NCI-H748 treated with DMSO at 0.1 percent for 48 hours (cell line): ENCODE measurements around the gene SYVN1.
A peak's percentile ranks its signal among the peaks of the same experiment; 100 is the strongest.
"Not testable (repeated sequence)": the region's sequence is repeated elsewhere in the genome, so short reads cannot be mapped to it uniquely, and the experiment has no call there.

ENCODE experiments used
- DNase-seq: peaks from one replicate; lab custom pipeline; 2025; lab: John Stamatoyannopoulos, UW

SYVN1 gene

DNA sequence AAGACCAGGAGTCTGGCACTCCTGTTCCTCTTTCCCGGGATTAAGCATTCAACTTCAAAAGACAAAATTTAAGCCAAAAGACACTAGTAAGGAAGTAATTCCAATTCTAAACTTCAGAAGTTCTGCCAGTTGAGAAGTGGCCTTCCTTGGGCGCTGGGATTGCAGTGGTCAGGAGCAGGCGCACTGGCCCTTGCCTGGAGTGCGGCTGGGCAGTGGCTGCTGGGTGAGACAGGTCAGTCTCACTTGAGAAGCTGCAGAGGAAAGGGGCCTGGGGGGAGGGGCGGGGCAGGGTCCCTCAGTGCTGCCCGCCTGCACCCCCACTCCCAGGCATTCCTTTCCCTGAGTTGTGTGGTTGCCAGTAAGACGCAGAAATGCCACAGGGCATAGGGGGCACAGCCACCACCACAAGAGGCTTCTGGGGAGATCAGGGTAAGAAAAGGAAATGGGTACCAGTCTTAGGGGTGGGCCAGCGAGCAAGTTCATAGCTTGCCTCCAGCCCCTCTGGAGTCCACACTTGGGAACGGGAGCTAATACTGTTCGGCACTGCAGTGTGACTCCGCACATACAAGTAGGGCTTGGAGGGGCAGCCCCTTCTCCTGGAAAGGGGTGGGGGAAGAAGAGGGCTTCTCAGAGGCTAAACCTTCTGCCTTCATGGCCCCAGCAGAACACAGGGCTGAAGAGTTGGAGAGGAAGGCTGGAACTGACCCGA lies 6.7 kb downstream of the SYVN1 start:
- DNase-seq = no peak

DNA sequence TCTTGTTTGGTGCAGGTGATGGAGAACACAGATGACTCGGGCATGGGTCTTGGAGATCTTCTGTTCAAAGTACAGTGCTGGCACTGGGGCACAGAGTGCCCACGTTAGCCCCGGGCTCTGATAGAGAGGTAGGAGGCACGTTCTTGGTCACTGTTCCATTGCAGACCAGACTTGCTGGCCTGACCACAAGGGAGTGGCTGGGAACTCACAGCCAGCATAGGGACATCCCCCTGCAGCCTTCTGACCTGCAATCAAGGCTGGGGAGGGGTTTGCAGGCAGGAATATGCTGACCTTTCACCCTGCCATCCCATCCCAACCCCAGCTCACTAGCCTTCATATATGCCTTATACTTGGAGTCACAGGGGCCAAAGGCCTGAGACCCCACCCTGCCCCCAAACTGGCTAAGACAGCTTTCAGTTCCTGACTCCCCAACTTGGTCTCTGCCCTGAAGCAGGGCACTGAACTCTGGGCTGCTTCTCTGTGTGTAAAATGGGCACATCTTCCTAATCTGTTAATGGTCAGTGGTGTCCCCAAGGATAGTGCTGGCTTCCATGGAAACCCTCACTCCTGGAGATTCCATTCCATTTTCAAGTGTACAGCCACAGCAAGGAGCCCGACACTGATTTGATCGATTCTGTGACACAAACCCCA lies 7.6 kb downstream of the SYVN1 start:
- DNase-seq = no peak

DNA sequence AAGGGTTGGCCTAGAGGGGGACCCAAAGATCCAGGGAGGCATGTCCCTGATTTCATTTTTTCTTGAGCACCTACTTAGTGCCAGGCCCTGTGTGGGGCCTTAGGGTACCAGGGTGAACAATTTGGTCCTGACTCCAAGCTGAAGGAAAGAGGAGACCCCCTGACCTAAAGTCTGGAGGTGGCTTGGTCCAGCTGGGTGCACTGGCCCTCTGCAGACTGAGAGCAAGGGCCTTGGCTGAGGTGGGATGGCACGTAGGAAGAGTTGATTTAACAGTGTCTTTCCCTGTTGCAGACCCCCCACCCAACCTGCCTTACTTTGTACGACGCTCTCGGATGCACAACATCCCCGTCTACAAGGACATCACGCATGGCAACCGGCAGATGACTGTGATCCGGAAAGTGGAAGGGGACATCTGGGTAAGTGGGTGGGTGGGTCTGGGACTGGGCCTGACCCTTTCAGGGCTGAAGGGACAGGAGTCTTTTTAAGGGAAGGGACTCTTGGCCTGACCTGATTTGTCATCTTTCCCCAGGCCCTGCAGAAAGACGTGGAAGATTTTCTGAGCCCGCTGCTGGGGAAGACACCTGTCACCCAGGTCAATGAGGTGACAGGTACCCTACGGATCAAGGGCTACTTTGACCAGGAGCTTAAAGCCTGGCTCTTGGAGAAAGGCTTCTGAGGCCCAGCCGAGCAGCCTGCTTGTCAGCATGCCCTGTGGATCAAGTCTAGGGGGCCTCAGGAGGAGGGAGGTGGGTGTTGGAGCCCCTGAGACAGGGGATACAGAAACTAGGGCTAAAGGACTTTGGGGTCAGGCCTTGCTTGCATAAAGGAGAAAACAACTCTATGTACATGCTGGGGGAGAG lies 8.9 kb downstream of the SYVN1 start:
- no peak for DNase-seq

DNA sequence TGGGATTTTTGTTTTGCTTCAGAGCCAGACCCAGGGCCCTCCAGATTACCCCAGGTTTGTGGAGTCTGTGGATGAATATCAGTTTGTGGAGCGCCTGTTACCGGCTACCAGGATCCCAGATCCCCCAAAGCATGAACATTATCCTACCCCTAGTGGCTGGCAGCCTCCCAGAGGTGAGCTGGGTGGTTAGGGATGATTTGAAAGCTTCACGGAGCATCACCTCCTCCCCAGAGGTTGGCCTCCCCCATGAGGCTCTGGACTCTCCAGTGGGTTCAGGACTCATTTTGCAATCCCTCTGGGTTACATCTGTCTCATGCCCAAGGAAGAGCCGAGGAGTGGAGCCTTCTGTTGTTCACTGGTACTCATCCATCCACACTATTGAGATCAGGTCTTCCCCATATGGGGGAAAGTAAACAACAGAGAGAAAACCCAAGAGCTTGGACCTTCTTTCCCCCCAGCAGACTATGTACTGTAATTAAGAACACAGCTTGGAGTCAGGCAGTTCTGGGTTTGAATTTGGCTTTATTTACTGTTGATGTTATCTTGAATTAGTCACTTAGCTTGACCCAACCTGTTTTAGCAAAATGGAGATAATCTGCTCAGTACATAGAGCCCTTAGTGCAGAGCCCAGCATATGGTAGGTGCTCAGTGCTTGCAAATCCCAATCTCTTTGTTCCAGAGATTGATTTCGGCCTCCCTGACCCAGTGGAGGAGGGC lies 9.7 kb downstream of the SYVN1 start:
- DNase-seq = no peak

DNA sequence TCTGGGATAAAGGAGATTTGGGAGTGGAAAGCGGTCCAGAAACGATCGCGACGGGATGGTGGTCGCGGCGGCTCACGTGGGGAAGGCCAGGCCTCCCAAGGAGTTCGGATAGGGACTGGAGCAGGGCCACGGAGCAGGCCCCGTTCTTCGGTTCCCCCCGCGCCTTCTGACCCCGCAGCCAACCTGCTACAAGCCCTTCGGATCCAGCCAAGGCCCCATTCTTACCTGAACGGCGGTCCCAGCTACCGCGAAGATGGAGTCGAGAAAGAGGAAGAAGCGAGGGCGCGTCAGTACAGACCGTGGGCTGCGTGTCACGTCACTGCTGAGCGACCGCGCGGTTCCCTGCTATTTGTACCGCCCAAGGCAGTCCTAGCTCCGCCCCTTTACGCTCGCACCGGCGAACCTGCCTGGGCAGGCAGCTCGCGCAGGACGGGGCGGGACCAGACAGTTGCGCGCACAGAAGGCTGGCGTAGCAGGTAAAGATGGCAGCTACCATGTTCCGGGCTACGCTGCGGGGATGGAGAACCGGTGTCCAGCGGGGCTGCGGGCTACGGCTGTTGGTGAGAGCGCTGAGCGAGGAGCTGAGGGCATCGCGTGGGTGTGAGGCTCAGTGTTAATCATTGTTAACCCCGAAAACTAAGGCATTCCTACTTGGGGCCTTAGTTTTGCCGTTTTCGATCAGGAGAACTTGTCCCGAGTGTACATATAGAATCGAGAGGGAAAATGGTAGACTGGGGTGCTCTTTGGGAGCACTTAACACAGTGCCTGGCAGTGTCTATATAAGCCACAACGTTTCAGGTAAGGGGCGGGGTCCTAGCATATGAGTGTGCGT lies 12.2 kb downstream of the SYVN1 start, which contains the start of the genes FAU and MRPL49:
Gene FAU, minus strand, starts transcription at position 270 of the 832 bp plus-strand sequence. CDS start 321 bp downstream, outside the sequence.
Gene MRPL49, plus strand, starts transcription at position 457 of the 832 bp plus-strand sequence. Its CDS starts 26 bp downstream, at position 483.
- DNase-seq = peak; percentile 96

DNA sequence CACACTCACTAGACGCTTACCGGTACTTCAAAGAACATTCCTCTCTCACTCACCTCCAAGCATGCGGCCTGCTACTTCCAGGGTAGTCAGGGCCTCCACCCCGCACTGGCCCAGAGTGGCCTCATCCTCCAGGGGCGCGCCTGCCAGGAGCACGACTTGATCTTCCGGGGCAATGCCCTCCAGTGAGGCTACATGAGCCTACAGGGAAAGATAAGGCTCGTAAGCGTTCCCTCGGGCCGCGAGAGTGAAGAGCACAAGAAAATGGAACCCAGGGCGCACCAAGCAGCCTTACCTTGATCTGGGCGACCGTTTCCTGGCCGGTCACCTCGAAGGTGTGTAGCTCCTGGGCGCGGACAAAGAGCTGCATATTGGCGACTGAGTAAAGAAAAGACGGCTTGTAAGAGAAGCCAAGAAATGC lies 12.9 kb downstream of the SYVN1 start:
- no peak for DNase-seq

DNA sequence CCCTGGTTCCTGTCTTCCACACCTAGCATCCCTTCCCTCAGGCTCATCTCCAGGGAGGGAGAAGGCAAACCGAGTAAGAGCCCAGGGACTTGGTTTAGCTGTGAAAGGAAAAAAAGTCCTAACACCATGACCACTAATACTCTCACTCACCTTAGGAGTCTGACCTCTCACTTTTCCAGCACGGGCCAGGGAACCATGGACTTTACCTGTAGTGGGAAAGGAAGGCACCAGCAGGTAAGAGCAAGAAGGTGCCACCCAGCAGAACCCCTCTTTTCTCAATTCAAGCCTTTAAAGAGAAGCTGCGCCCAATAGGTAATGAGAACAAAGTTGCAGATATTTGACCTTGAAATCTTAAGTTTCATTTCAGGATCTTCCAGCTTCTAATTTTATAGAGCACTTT lies 13.5 kb downstream of the SYVN1 start:
- DNase-seq = no peak

DNA sequence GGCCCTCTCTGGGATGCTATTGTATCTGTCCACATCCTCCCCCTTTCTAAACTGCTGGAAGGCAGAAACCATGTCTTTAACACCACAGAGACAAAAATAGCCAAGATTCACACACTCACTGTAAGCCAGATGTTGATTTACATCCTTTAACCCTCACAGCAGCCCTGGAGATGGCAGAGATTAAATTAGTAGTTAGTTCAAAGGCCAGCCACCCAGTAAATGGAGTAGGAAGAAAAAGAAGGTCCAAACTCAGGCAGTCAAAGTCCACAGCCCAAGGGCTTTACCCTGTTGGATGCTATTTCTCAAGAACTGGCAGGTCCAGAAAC lies 14.7 kb downstream of the SYVN1 start:
- no peak for DNase-seq

DNA sequence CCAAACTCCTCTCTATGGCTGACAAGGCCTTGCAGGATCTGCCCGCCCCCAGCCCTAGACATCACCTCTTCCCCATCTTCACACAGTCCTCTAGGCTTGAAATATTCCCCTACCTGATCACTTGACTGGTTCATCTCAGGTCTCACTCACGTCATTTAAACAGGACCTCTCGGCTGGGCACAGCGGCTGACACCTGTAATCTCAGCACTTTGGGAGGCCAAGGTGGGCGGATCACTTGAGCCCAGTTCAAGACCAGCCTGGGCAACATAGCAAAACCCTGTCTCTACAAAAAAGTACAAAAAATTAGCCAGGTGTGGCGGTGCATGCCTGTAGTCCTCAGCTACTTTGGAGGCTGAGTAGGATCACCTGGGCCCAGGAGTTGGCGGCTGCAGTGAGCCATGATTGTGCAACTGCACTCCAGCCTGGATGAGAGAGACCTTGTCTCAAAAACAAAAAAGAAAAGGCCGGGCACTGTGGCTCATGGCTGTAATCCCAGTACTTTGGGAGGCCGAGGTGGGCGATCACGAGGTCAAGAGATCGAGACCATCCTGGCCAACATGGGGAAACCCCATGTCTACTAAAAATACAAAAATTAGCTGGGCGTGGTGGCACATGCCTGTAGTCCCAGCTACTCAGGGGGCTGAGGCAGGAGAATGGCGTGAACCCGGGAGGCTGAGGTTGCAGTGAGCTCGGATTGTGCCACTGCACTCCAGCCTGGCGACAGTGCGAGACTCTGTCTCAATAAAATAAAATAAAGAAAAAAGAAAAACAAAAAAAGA lies 15.2 kb downstream of the SYVN1 start:
- not testable (repeated sequence) for DNase-seq

DNA sequence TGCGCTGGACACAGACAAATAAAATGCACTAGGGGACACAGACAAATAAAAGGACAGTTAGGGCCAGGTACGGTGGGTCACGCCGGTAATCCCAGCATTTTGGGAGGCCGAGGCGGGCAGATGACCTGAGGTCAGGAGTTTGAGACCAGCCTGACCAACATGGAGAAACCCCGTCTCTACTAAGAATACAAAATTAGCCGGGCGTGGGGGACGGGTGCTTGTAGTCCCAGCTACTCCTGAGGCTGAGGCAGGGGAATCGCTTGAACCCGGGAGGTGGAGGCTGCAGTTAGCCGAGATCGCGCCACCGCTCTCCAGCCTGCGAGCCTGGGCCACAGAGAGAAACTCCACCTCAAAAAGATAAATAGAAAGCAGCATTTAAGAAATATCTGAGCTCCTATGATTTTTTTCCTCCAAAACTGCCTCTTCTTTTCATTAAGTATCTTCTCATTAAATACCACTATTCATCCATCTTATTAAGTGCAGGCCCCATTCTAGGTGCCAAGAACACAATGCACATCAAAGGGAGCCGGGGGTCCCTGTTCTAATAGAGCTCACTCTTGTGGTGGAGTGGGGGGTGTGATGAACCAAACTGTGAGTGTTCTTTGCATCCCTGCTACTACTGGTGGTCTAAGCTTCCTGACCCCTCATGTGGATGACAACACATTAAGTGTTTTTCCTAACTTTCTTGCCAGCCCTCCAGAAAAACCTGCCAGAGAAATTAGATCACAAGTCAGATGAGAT lies 16.1 kb downstream of the SYVN1 start:
- DNase-seq = no peak

DNA sequence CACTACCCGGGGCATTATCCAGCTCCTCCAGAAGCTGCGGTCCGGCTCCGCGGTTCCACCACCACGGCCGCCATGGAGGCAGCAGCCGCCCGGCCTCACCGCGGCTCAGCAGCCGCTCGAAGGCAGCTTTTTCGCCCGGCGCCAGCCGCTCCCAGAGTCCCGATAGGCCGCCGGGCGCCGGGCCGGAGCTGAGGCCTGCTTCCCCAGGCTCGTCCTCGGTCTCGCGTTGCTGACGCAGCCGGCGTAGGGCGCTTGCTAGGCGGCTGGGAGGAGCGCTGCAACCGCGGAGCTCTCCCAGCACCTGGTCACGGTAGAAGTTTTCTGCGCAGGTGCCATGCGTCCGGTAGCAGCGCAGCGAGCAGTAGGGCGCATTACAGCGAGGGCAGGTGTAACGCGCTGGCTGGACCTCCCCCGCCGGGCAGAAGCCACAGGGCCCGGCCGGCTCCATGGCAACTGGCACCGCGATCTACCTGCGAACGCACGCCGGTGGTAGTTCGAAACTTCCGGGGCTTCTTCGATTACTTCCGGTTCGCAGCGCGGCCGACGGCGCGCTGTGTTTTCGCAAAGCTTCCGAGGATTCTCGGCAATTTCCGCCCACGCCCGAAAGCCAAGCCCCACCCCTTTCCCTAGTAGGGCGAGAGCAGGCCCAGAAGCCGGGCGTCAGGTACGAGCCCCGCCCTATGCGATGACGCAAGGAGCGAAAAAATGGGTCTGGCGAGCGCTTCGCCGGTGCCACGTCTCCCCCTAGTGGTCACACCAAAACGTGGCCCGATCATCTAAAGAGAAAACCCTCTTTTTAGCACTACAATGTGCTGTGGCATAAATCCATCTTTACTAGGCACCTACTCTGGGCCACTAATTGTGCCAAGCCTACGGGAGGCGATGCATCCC lies 16.9 kb downstream of the SYVN1 start, which contains the start of gene ZNHIT2:
Gene ZNHIT2, minus strand, starts transcription at position 496 of the 891 bp plus-strand sequence. Its CDS starts 48 bp downstream, at position 448.
- peak; percentile 93 for DNase-seq

DNA sequence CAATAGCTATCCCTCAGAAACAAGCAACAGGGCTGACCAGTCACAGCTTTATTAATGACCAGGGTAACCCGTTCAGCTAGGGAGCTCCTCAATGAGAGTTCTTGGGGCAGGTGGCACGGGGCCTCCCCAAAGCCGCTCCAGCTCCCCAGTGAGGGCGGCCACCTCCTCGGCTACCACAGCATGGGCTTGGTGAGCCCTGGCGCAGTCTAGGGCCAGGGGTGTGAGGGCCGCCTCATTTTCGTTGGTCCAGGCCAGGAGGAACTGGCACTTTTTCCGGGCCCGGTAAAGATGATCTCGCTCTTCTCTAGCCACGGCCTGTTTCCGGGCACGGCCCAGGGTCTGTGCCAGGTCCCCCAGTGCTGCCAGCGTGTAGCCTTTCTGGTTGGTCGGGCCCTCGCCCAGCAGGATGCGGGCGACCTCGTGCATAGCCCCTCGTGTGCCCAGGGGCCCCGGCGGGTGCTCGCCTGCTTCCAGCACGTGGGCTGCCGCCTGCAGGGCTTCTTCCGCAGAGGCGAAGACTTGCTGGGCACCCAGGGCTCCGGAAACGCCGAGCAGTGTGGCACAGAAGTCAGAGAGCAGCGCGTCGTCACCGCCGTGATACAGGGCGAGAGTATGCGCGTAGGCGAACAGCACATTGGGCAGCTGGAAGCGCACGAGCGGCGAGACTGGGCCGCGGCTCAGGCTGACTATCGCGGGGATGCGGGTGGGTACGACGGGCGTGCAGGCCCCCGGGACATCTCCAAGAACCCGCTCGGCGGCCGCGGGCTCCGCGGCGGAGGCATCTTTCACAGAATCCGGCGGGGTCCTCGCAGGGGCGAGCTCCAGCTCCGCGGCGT lies 17.7 kb downstream of the SYVN1 start:
- no peak for DNase-seq

DNA sequence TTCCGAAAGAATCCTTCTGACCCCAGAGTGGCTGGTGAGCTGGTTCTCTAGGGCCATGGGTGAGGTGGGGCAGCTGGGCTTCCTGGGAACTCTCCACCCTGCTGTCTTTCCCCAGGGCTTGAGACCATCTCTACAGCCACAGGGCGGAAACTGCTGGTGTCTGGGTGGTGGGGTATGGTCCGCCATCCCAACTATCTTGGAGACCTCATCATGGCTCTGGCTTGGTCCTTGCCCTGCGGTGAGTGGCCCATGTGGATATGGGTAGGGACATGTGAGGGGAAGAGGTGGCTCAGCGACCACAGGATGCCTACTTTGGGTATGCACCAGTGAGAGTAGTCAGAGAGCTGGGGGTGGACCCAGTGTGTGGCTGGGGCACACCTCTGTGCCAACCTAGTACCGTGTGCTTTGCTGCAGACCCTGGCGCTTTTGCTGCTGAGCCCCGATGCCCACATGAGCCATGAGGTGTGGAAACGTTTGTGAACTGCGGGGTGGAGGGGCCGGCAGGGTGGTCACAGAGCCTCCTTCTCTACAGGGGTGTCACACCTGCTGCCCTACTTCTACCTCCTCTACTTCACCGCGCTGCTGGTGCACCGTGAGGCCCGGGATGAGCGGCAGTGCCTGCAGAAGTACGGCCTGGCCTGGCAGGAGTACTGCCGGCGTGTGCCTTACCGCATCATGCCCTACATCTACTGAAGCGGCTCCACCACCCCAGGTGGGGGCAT lies 18.8 kb downstream of the SYVN1 start:
- no peak for DNase-seq

DNA sequence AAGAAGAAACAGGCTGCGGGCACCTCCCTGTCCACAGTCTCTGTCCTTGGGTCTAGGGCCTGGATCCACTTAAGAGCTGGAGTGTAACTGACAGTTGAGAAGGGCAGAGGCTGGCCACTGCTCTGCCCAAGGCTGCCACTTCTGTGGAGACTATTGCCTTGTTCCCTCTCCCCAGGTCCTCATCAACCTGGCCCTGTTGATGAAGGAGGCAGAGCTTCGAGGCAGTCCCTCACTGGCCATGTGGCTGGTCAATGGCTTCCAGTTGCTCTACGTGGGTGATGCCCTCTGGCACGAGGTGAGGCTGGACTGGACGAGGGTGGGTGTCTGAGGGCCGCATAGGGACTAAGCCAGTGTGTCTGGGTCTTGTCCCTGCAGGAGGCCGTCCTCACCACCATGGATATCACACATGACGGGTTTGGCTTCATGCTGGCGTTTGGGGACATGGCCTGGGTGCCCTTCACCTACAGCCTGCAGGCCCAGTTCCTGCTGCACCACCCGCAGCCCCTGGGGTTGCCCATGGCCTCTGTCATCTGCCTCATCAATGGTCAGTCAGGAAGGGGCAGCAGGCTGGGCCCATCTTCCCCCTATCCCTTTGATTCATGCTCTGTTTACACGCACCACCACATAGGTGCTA lies 19.7 kb downstream of the SYVN1 start:
- no peak for DNase-seq

DNA sequence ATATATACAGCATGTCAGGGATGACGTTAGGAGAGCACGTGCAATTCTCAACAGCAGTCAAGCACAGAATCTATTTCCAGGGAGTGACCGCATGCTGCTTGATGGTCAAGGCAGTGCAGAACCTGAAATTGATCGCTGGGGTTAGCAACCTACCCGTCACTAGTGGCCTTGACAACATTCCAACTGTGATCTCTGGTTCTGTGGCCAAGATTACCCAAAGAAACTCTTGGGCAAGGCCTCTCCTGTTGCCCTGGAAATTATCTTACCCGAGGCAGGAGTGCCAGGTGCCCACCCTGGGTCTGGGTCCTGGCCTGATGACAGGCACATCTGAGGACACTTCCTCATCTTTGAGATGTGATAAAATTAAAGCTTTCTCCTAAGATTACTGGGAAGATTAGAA lies 20.5 kb downstream of the SYVN1 start:
- DNase-seq = no peak

DNA sequence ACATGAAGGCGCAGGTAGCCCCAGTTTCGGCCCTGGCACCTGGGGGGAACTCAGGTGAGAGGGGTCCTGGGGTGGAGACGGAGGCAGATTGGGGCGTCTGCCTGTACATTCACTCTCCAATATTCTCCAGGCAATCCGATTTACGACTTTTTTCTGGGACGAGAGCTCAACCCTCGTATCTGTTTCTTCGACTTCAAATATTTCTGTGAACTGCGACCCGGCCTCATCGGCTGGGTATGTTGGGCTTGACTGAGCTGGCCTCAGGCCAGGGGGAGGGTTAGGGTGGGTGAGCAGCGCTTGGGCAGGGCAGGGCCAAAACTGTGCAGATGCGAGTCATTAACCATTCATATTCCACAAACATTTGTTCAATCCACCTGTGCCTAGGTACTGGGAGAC lies 21.0 kb downstream of the SYVN1 start:
- no peak for DNase-seq
